Choroid plexus epithelial cell (primary cell): Measurements from ENCODE around the gene AHR.

Source experiments
- DNase-seq: peaks from one replicate; pipeline ENCODE4 v3.0.0-alpha.2; 2010; ENCODE audit warnings: low read depth
- H3K4me3 ChIP-seq: 2 replicates; pipeline ENCODE4 v1.5.1; 2011; ENCODE audit warnings: low read depth, mild to moderate bottlenecking, control low read depth, low read length, moderate library complexity
- CTCF ChIP-seq: conservative IDR thresholded peaks from 2 replicates; pipeline ENCODE4 v1.5.1; 2011; ENCODE audit warnings: low read depth, mild to moderate bottlenecking, control low read depth, inconsistent platforms, low read length, moderate library complexity

Gene AHR

DNA sequence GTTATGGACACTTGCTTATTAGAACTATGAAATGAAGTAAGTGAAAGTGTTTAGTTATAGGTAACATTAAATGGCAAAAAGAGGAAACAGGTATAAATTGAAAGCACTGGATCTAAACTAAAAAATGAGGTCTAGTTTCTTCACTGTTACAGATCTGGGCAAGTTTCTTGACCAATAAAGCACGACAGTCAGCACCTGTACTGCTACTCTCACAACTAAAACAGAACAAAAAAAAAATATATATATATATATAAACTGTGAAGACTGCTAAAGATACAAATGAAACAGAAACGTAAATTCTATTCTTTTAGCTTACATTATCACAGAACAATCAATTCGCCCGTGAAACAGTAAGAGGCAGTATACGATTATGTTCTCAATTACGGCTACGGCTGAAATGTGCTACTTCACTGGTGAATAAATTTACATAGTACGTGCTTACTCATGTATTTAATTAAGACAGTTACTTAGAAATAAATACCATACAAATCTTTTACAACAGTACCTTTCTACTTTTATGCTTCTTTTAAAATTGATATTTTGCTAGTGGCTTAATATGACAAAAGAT is 4.2 kb downstream of the AHR start:
- H3K4me3 ChIP-seq, result no peak overlapping the region
- peak; percentile 70 for DNase-seq
- TF ChIP-seq CTCF, result peak; percentile 39

GRCh38 chr7:17304926-17305325 is 6.5 kb downstream of the AHR start:
- no peak for TF ChIP-seq CTCF
- peak; percentile 92 for DNase-seq
- no peak overlapping the region for H3K4me3 ChIP-seq

DNA sequence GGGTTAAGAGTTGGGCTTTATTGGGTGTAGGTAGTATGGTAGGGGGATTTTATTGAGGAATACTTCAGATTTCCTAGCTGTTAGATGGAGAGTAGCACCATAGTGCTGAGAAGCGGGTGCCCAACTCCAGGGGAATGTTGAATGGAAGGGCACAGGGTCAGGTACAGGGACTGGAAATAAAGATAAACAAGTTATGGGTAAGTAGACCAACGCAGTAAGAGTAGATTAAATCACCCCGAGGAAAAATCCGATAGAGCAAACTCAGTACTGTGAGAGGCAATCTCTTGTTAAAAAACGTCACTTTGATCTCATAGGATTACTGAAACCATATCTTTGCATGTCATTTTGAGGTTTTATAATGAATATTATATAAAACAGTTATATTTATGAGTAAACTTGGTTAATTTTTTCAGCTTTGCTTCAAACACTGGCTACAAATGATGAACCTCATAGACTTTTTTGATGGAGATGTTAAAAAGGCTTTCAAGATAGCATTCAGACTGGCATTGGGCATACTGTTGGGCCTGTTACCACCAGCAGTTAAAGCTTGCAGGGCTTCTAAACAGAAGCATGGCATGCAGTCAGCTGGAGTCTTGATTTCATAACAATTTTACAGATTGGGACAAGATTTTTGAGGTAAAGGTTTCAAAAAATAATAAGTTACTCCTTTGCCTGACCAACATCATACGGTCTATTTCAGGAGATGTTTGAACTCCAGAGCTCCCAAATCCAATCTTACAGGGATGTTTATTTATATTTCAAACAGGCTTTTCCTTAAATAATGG is 7.1 kb downstream of the AHR start:
- H3K4me3 ChIP-seq, result no peak overlapping the region
- DNase-seq, result peak; percentile 50
- no peak for TF ChIP-seq CTCF

GRCh38 chr7:17307000-17307399 is 8.5 kb downstream of the AHR start:
- H3K4me3 ChIP-seq, result no peak overlapping the region
- DNase-seq, result no peak
- no peak for TF ChIP-seq CTCF

DNA sequence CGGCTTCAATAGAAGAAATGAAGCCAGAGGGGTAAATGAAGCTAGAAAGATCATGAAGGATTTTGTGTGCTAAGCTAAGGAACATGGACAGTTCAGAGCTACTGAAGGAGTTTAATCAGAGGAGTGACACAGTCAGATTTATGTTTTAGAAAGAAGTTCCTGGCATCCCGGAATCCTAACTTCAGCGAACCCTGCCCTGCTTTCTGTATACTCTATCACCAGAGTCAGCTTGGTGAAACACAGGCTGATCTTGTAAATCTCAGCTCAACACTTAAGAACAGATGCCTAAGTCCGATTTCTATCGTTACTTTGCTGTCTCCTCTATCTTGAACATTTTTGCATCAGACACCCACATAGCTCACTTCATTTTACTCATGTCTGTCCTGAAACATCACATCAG is 9.1 kb downstream of the AHR start:
- no peak for DNase-seq
- no peak for TF ChIP-seq CTCF
- H3K4me3 ChIP-seq, result no peak overlapping the region

DNA sequence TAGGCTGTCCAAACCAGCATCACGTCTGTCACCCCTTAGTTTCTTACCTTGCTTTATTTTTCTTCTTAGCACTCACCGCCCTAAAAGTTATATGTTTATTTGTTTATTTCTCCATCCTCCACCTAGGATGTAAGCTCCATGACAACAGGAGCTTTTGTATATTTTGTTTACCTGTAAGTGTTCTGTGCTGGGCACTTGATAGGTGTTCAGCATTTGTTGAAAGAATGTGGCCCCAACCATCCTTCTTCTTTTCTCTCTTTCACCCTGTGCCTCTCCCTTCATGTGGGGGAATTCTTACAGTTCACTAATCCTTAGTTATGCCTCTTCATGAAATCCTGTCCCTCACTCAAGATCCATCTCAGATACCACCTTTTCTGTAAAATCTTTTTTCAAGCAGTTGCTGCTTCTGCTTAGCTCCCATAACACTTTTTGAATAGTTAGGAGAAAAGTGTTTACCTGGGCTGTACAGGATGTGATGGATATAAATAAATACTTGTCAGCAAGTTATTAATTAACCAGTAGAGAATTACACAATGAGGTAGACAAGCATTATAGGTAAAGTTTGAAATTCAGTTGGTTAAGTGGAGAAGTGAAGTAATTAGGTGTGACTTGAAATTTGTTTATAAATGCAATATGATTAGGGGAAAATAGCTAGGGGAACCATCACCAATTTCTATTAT is 9.7 kb downstream of the AHR start:
- no peak for TF ChIP-seq CTCF
- no peak overlapping the region for H3K4me3 ChIP-seq
- no peak for DNase-seq
